GM12873 (cell line): ENCODE data around the gene UBE2E2.

ENCODE experiments used
- CTCF ChIP-seq: IDR thresholded peaks from 2 replicates; pipeline ENCODE4 v1.5.1; 2012; ENCODE audit warnings: low read depth, mild to moderate bottlenecking, moderate library complexity, low read length, control low read depth; ENCODE audit not compliant: insufficient read depth; ENCODE audit errors: missing control alignments

UBE2E2 gene

GRCh38 chr3:23493889-23494288, 290.8 kb downstream of the UBE2E2 start:
- TF ChIP-seq CTCF, result no peak

- no peak for TF ChIP-seq CTCF
Observed at GRCh38 chr3:23494967-23495366, 291.8 kb downstream of the UBE2E2 start.

- TF ChIP-seq CTCF, result no peak
Observed at GRCh38 chr3:23495507-23495906, 292.4 kb downstream of the UBE2E2 start.

GRCh38 chr3:23496165-23496564, 293.0 kb downstream of the UBE2E2 start:
- no peak for TF ChIP-seq CTCF

- no peak for TF ChIP-seq CTCF
Observed at GRCh38 chr3:23497156-23497555, 294.0 kb downstream of the UBE2E2 start.

GRCh38 chr3:23501201-23501802, 298.2 kb downstream of the UBE2E2 start:
- TF ChIP-seq CTCF, result no peak

GRCh38 chr3:23508464-23508863, 305.3 kb downstream of the UBE2E2 start:
- TF ChIP-seq CTCF, result no peak
